IPS-15b (cell line): Measurements from ENCODE around the gene NPAS3.

Experiments
- H3K27me3 ChIP-seq: one replicate; pipeline ENCODE4 v1.6.1; 2013; ENCODE audit warnings: low read length; ENCODE audit not compliant: control insufficient read depth, insufficient read depth
- H3K36me3 ChIP-seq: one replicate; pipeline ENCODE4 v1.6.1; 2013; ENCODE audit warnings: low read length; ENCODE audit not compliant: control insufficient read depth, insufficient read depth
- H3K4me1 ChIP-seq: one replicate; pipeline ENCODE4 v1.6.1; 2013; ENCODE audit warnings: mild to moderate bottlenecking, low read length; ENCODE audit not compliant: control insufficient read depth, insufficient read depth
- H3K4me3 ChIP-seq: one replicate; pipeline ENCODE4 v1.5.1; 2013; ENCODE audit warnings: low read depth, low read length
- H3K9ac ChIP-seq: one replicate; pipeline ENCODE4 v1.6.1; 2013; ENCODE audit warnings: low read depth, mild to moderate bottlenecking, low read length
- H3K9me3 ChIP-seq: one replicate; pipeline ENCODE4 v1.6.1; 2013; ENCODE audit warnings: mild to moderate bottlenecking, low read length; ENCODE audit not compliant: control insufficient read depth, insufficient read depth

NPAS3 gene

DNA sequence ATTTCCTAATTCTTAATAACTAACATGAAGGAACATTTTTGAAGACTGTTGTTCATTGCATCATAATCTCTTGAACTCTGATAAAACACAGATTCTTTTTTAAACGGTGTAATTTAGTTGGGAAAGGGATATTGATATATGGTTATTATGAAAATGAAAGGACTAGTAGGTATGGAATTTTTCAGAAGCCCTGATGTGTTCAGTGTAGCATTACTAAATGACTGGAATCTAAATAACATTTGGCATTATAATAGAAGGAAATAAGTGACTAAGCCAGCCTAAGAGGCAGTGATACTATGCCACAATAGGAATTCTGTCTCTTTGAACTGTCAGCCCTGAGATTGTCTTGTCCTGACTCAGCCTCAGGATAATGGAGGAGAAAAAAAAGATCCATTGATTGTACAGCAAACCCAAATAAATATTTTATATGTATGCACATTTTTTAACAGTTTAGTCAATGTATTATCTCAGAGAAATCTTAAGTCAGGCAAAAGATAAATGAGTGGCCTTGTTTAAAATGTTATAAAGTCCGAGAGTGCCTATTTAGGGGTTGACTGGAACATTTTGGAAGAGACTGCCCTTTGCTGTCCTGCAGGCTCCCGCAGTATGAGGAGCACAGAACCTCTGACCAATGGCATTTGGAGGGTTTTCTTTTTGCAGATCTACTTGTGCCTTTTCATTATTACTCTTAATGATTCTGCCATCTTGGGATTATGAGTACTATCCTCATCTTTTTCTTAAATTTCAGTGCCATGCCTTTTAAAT, 741.0 kb downstream of the NPAS3 start:
- Histone ChIP-seq H3K36me3 (no peaks in the 10 kb centered on the region), H3K4me3 (no peak overlapping the region), H3K4me1 (peaks cover 4% of the 10 kb centered on the region), H3K9ac (no peak overlapping the region), H3K27me3 (no peaks in the 10 kb centered on the region), H3K9me3 (no peaks in the 10 kb centered on the region)

DNA sequence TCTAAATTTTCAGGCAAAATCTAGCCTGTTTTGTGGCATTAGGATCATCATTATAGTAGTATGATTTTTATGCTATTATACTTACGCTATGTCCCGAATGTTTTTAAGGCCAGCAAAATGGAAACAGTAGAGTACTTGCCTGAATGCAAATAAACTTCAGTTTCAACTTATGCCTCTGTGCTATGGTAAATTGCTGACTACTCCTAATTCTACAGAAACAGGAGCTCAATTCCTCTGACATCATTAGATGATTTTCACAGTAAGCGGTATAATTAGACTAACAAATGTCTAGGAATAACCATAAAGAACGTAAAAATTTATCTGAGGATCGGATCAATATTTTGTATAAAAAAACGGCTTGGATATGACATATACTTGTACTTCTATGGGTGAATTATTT, 742.2 kb downstream of the NPAS3 start:
- Histone ChIP-seq H3K4me3 (no peak overlapping the region), H3K9ac (no peak overlapping the region), H3K9me3 (no peaks in the 10 kb centered on the region), H3K4me1 (peaks cover 1% of the 10 kb centered on the region), H3K27me3 (no peaks in the 10 kb centered on the region), H3K36me3 (no peaks in the 10 kb centered on the region)

DNA sequence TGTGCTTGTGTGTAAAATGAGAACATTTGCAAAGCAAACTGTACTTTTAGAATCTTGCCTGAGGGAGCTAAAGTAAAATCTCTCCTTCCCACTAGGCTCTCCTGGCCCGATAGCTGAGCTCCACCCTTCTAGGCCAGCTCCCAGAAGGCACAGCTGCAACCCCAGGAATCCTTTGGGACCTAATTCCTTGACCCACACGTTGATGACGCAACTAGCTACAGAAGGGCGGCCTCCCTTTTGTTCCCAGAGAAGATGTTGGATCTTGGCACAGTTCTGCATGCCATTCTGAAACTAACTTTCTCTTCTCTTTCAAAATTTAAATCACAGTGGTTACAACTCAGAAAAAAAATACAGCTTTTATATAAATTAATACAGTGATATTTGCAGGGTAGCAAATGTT, 744.1 kb downstream of the NPAS3 start:
- no peaks in the 10 kb centered on the region for H3K27me3 ChIP-seq
- no peaks in the 10 kb centered on the region for H3K36me3 ChIP-seq
- H3K4me3 ChIP-seq: no peak overlapping the region
- no peaks in the 10 kb centered on the region for H3K9me3 ChIP-seq
- H3K4me1 ChIP-seq: no peaks in the 10 kb centered on the region
- H3K9ac ChIP-seq: no peak overlapping the region

DNA sequence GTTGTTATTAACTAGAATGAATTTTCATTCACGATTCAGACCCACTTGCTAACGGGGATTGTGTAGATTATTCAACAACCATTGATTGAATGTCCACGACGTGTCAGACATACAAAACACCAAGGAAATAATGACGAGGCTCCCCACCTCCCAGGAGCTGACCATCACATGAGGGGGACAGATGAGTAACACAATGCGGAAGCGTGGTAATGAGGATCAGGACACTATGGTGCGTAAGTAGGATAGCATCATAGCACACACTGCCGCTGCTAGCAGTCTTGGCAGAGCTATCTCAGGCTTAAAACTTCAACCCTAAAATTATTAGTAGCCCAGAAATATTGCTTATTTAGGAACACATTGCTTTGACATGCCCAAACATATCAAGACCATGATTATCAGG, 746.3 kb downstream of the NPAS3 start:
- Histone ChIP-seq H3K4me3 (no peak overlapping the region), H3K9ac (no peak overlapping the region), H3K9me3 (no peaks in the 10 kb centered on the region), H3K27me3 (no peaks in the 10 kb centered on the region), H3K4me1 (no peaks in the 10 kb centered on the region), H3K36me3 (no peaks in the 10 kb centered on the region)

DNA sequence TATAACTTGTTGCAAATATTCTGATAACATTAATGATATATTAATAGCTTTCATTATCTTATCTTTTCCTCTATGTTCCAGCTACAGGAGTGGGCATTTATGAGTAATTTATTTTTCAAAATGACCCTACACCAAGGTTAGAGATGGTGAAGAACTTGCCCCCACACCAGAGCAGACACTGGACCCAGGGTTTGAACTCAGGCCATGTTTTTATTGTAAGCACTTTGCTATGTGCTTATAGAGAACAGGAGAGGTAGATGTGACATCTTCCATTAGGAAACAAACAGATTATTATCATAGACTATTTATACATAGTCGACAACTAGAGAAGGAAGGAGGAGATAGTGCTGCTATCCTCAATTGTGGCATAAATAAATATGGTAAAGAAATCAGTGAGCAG, 747.0 kb downstream of the NPAS3 start:
- Histone ChIP-seq H3K36me3 (no peaks in the 10 kb centered on the region), H3K9ac (no peak overlapping the region), H3K9me3 (no peaks in the 10 kb centered on the region), H3K4me3 (no peak overlapping the region), H3K27me3 (no peaks in the 10 kb centered on the region), H3K4me1 (no peaks in the 10 kb centered on the region)

DNA sequence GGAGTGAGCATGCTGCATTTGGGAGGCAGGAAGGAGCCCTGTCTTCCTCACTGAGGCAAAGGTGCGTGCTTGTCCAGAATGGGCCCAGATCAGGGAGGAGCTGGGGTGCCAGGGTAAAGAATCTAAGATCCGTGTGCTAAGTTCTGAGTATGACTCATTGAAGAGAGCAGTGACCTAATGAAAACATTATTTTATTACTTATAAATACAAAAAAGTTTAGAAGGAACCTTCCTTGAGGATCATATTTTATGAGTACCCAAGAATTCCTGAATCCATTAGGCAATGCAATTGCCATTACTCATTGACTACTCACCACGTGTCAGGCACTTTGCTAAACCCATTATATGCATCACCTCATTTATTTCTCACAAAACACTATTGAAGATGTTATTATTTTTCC, 747.5 kb downstream of the NPAS3 start:
- no peaks in the 10 kb centered on the region for H3K9me3 ChIP-seq
- no peak overlapping the region for H3K4me3 ChIP-seq
- no peaks in the 10 kb centered on the region for H3K36me3 ChIP-seq
- no peaks in the 10 kb centered on the region for H3K27me3 ChIP-seq
- no peaks in the 10 kb centered on the region for H3K4me1 ChIP-seq
- no peak overlapping the region for H3K9ac ChIP-seq

DNA sequence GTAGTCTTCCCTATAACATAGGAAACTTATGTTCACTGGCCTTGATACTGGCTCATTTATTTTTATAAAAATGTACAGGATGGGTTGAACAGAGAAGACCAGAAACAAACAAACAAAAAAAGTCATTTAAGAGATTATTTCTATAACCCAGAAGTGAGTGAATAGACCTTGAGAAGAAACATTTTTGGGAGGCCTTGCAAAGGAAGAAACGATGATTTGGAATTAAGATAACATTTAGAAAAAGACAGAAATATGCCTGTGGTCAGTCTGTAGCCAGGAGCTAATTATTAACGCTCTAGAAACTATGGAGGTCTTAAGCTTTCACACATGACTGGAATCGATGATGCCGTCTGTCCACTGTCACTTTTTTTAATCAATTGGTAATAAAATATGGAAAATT, 748.2 kb downstream of the NPAS3 start:
- H3K9ac ChIP-seq: no peak overlapping the region
- H3K4me1 ChIP-seq: no peaks in the 10 kb centered on the region
- H3K9me3 ChIP-seq: no peaks in the 10 kb centered on the region

DNA sequence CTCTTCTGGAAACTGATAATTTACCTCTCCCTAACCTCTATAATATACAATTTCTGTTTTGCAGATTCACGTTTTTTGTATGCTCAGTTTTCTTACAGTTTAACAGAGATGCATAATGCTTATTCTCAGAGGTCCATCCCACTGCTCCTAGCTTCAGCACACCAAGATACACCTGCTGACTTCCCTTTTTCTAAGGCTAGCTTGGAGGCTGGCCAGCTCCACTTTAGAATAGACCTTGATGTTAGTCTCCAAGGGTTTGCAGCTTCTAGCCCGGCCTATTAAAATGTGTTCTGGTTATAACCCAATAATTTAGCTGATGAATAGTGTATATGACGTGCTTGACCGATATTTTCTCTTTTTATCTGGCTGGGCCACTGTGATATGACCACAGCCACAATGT, 751.0 kb downstream of the NPAS3 start:
- H3K4me1 ChIP-seq: no peaks in the 10 kb centered on the region

More for the DNA sequence above, 748.2 kb downstream of the NPAS3 start:
- H3K4me3 ChIP-seq: no peak overlapping the region
- no peaks in the 10 kb centered on the region for H3K36me3 ChIP-seq
- H3K27me3 ChIP-seq: no peaks in the 10 kb centered on the region

DNA sequence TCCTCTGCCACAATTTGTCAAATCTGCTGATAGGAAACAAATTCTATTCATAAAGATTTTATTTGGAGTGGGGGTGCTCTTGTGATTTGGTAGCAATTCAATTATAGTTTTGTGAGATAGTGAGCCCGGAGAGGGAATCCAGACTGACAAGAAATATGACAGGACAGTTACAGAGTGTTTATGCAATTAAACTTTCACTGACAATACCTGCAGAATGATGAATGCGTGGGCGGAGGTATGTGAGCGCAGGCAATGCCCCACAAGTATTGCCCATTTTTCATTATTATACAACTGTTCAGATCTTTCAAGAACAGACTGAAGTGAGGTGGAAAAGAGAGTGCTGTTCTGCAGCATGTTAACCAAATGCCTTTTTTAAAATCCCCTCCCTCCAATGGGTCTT, 753.2 kb downstream of the NPAS3 start:
- Histone ChIP-seq H3K9ac (no peak overlapping the region), H3K36me3 (no peaks in the 10 kb centered on the region), H3K4me3 (no peak overlapping the region), H3K27me3 (no peaks in the 10 kb centered on the region), H3K4me1 (no peaks in the 10 kb centered on the region), H3K9me3 (no peaks in the 10 kb centered on the region)

More for the DNA sequence above, 751.0 kb downstream of the NPAS3 start:
- H3K9me3 ChIP-seq: no peaks in the 10 kb centered on the region
- H3K27me3 ChIP-seq: no peaks in the 10 kb centered on the region
- H3K36me3 ChIP-seq: no peaks in the 10 kb centered on the region
- no peak overlapping the region for H3K9ac ChIP-seq
- H3K4me3 ChIP-seq: no peak overlapping the region

DNA sequence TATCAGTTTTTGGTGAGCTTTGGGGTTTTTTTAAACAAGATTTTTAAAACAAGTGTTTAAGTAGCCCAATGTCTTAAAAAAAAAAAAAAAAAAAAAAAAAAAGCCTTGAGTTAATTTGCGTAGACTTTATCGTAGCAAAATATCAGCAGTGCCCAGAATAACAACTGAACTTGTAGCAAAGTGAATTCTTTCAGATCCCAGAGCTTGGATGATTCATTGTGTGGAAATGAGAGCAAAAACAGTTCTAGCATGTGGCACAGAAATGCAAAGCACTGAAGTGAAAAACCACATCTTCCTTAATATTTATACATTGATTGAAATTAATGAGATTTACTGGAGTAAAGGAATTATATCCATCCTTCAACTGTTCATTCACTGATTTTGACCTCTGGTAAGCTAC, 754.1 kb downstream of the NPAS3 start:
- no peaks in the 10 kb centered on the region for H3K27me3 ChIP-seq
- no peak overlapping the region for H3K9ac ChIP-seq
- H3K4me3 ChIP-seq: no peak overlapping the region
- no peaks in the 10 kb centered on the region for H3K9me3 ChIP-seq
- H3K36me3 ChIP-seq: no peaks in the 10 kb centered on the region
- no peaks in the 10 kb centered on the region for H3K4me1 ChIP-seq

DNA sequence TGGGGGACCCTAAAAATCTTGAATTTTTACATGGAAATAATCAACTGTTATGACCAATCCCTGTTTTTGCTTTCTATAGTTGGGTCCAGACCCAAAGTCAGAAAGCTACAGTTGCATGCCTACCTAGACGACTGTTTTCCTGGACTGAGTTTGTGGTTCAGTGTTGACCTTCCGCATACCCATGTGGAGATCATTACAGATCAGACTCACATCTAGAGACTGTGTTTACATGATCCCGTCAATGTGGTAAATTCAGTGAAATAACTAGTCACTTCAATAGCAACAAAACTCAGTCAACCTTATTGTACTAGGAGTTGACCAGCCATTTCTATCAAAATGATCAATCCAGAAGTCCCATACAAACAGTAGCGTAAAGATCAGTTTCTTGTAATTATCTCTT, 754.6 kb downstream of the NPAS3 start:
- Histone ChIP-seq H3K9me3 (no peaks in the 10 kb centered on the region), H3K9ac (no peak overlapping the region), H3K27me3 (no peaks in the 10 kb centered on the region), H3K36me3 (no peaks in the 10 kb centered on the region), H3K4me3 (no peak overlapping the region), H3K4me1 (no peaks in the 10 kb centered on the region)

DNA sequence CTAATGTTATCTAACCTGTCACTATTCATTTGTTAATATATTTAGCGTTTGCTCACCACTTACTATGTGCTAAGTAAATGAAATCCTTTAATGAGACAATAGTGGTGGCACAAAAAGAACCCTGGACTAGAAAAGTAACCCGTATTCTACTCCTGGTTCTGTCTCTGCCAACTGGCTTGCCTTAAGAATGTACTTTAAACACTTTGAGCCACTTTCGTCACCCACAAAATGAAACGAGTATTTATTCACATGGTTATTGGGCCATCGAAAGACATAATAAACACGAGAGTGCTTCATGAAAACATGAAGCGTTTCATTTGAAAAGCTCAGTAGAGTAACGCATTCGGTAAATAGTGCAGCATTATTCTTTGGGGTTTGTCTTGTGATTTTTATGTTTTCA, 757.5 kb downstream of the NPAS3 start:
- H3K4me1 ChIP-seq: no peaks in the 10 kb centered on the region

More for the DNA sequence above, 757.5 kb downstream of the NPAS3 start:
- no peaks in the 10 kb centered on the region for H3K9me3 ChIP-seq
- H3K36me3 ChIP-seq: no peaks in the 10 kb centered on the region
- H3K9ac ChIP-seq: no peak overlapping the region
- no peaks in the 10 kb centered on the region for H3K27me3 ChIP-seq
- H3K4me3 ChIP-seq: no peak overlapping the region
